Esophagus muscularis mucosa (tissue), 4 donors: ENCODE data around the gene DCK. TPM values are rescaled to one million over a fixed set of nuclear protein-coding genes. Genes with fewer than 3 reads are reported as not detected.
"Not testable (repeated sequence)": the region's sequence is repeated elsewhere in the genome, so short reads cannot be mapped to it uniquely, and the experiment has no call there.

Experiments used
- DNase-seq: peaks from one replicate; pipeline ENCODE4 v3.0.0-alpha.2; 2017; ENCODE audit errors: extremely low spot score
- H3K27ac ChIP-seq, 4 donors: fragments of 200-600 bp; sonication (generic); replicated peaks in 1 of 4; 1 replicate in 3 of 4; 2 replicates in 1 of 4; pipeline ENCODE4 v1.5.1; 2016 to 2019; ENCODE audit warnings: mild to moderate bottlenecking in 1 of 4
- H3K27me3 ChIP-seq, 4 donors: fragments of 200-600 bp; sonication (generic); one replicate each; pipeline versions ENCODE4 v1.5.1 to v1.6.0; 2016 to 2019
- H3K36me3 ChIP-seq, 4 donors: fragments of 200-600 bp; sonication (generic); one replicate each; pipeline ENCODE4 v1.5.1; 2016 to 2019
- H3K4me1 ChIP-seq, 4 donors: fragments of 200-600 bp; sonication (generic); one replicate each; pipeline ENCODE4 v1.5.1; 2016 to 2019
- H3K4me3 ChIP-seq, 4 donors: fragments of 200-600 bp; sonication (generic); 1 replicate in 2 of 4; 2 replicates in 2 of 4; pipeline ENCODE4 v1.5.1; 2016 to 2019; ENCODE audit warnings: mild to moderate bottlenecking in 4 of 4, moderate library complexity in 1 of 4
- H3K9me3 ChIP-seq, 4 donors: fragments of 200-600 bp; sonication (generic); 1 replicate in 3 of 4; 2 replicates in 1 of 4; pipeline ENCODE4 v1.5.1; 2016 to 2019
- EP300 ChIP-seq: sonication (generic); formaldehyde crosslinking; IDR thresholded peaks from one replicate; pipeline ENCODE4 v1.6.1; 2017; ENCODE audit warnings: antibody characterized with exemption
- POLR2A ChIP-seq: fragments of 450-650 bp; IDR thresholded peaks from one replicate; pipeline ENCODE4 v1.6.1; 2017; ENCODE audit warnings: antibody characterized with exemption, moderate library complexity, mild to moderate bottlenecking, low read depth
- POLR2AphosphoS5 ChIP-seq, 2 donors: sonication (generic); formaldehyde crosslinking; IDR thresholded peaks; one replicate each; pipeline ENCODE4 v1.6.1; 2017; ENCODE audit warnings: antibody characterized with exemption in 2 of 2
- WGBS: methylation state at CpG from one replicate; pipeline ENCODE4 v1.1.5; 2018; 5-methylcytosine and 5-hydroxymethylcytosine counted together
- intact Hi-C: fragments of 100-400 bp; cut with DNase I; formaldehyde crosslinking; loops from one replicate; pipeline ENCODE4 v1.15.1; 2023
- total RNA-seq, 4 donors: library from RNA; depleted of rRNA; stranded (reverse); fragments of >200 nt; gene quantifications; one replicate each; pipeline versions ENCODE4 v1.1.0 to v1.2.1, GENCODE V29; 2016
- TF ChIP-seq, protein P1 (sequence below), 3 experiments: fragments of 200-600 bp in 2 of 3; fragments of 450-650 bp in 1 of 3; sonication (generic) in 2 of 3; IDR thresholded peaks; one replicate each; pipeline ENCODE4 v1.5.1; 2017 to 2019; ENCODE audit warnings: antibody characterized with exemption in 3 of 3, mild to moderate bottlenecking in 2 of 3, moderate library complexity in 1 of 3

The DCK gene
- total RNA-seq, 4 donors from 2014 or later: 13.7 to 16.8 (median 14.8) TPM

DNA sequence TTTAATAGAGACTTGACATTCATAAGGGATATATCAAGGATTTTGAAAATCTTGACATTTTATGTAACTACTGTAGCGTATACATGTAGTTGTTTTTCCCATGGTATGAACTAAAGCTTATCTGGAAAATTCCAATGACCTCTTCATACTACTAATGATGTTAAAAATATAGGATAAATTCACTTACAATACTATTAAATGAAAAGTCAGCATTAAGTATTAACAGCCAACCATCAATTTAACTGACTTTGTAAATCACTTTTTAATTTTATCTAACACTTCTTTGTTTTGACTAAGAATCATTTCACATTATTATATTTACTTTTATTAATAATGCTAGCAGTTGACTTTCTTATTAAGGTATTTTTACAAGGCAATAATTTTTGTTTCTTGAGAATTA lies 34.2 kb downstream of the DCK start:
- no peak for TF ChIP-seq EP300
- TF ChIP-seq, protein P1, sequence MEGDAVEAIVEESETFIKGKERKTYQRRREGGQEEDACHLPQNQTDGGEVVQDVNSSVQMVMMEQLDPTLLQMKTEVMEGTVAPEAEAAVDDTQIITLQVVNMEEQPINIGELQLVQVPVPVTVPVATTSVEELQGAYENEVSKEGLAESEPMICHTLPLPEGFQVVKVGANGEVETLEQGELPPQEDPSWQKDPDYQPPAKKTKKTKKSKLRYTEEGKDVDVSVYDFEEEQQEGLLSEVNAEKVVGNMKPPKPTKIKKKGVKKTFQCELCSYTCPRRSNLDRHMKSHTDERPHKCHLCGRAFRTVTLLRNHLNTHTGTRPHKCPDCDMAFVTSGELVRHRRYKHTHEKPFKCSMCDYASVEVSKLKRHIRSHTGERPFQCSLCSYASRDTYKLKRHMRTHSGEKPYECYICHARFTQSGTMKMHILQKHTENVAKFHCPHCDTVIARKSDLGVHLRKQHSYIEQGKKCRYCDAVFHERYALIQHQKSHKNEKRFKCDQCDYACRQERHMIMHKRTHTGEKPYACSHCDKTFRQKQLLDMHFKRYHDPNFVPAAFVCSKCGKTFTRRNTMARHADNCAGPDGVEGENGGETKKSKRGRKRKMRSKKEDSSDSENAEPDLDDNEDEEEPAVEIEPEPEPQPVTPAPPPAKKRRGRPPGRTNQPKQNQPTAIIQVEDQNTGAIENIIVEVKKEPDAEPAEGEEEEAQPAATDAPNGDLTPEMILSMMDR (IDR thresholded peaks at IDR 0.05): no peak
- no peak for TF ChIP-seq POLR2AphosphoS5 (IDR thresholded peaks at IDR 0.05)
- TF ChIP-seq POLR2A: no peak
- DNase-seq: no peak
- 98% methylated on average over 1 of the region's 1 CpG for WGBS
- Histone ChIP-seq H3K9me3 (no peaks in the 10 kb centered on the region), H3K27me3 (no peaks in the 10 kb centered on the region), H3K27ac (no peak overlapping the region), H3K36me3 (peaks cover 10 to 44% (median 17%) of the 10 kb centered on the region in 4 donors), H3K4me3 (no peak overlapping the region), H3K4me1 (peaks cover 0 to 13% (median 8%) of the 10 kb centered on the region in 4 donors)
- intact Hi-C loops: no loop called here

- no peak for DNase-seq
- Histone ChIP-seq H3K36me3 (peaks cover 10 to 52% (median 18%) of the 10 kb centered on the region in 4 donors), H3K27me3 (no peaks in the 10 kb centered on the region), H3K4me3 (no peak overlapping the region), H3K4me1 (peaks cover 0 to 13% (median 8%) of the 10 kb centered on the region in 4 donors), H3K9me3 (no peaks in the 10 kb centered on the region), H3K27ac (no peak overlapping the region)
- intact Hi-C loops: no loop called here
- WGBS: 63% methylated on average over 1 of the region's 1 CpG
- no peak for TF ChIP-seq EP300
- TF ChIP-seq POLR2AphosphoS5 (IDR thresholded peaks at IDR 0.05): no peak
- no peak for TF ChIP-seq POLR2A
- TF ChIP-seq, protein P1 (IDR thresholded peaks at IDR 0.05): no peak
These were observed 36.1 kb downstream of the DCK start for GRCh38 chr4:71029504-71029903.

DNA sequence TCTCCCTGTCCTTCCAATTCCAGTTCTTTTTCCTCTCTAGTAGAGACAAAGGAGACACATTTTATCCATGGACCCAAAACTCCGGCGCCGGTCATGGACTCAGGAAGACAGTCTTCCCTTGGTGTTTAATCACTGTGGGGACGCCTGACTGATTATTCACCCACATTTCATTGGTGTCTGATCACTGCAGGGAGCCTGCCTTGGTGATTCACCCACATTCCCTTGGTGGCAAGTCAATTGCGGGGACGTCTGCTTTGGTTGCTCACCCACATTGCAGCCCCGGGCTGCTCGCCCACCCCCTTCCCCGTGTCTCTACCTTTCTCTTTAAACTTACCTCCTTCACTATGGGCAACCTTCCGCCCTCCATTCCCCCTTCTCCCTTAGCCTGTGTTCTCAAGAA lies 38.7 kb downstream of the DCK start:
- 97% methylated on average over 7 of the region's 10 CpGs for WGBS
- H3K4me3 ChIP-seq, DNase-seq, H3K9me3 ChIP-seq, H3K27ac ChIP-seq, intact Hi-C loops, H3K27me3 ChIP-seq, H3K4me1 ChIP-seq: not testable (repeated sequence)
- H3K36me3 ChIP-seq: peaks cover 10 to 65% (median 18%) of the 10 kb centered on the region in 4 donors

DNA sequence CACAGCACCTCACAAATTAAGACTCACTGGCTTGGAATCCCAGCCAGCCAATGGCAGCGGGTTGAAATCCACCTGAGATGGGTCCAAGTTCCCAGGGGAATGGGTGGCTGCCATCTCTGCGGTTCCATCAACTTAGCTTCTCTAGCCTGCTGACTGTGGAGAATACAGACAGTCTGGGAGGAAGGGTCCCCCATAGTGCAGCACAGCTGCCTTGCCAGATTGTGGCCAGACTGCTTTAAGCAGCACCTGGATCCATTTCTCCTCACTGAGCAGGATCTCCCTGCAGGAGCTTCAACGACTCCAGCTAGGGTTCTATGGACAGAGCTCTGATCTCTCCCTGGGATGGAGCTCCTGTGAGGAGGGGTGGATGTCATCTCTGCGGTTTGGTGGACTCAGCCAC lies 51.8 kb downstream of the DCK start:
- TF ChIP-seq, protein P1 (IDR thresholded peaks at IDR 0.05): no peak
- TF ChIP-seq EP300 (no peak), POLR2AphosphoS5 (IDR thresholded peaks at IDR 0.05) (no peak), POLR2A (no peak)
- H3K4me3 ChIP-seq: no peak overlapping the region
- intact Hi-C loops: no loop called here
- no peaks in the 10 kb centered on the region for H3K27me3 ChIP-seq
- no peaks in the 10 kb centered on the region for H3K4me1 ChIP-seq
- H3K27ac ChIP-seq: no peak overlapping the region
- no peaks in the 10 kb centered on the region for H3K9me3 ChIP-seq
- no peaks in the 10 kb centered on the region for H3K36me3 ChIP-seq
- no peak for DNase-seq
- 93% methylated on average over 2 of the region's 4 CpGs for WGBS

DNA sequence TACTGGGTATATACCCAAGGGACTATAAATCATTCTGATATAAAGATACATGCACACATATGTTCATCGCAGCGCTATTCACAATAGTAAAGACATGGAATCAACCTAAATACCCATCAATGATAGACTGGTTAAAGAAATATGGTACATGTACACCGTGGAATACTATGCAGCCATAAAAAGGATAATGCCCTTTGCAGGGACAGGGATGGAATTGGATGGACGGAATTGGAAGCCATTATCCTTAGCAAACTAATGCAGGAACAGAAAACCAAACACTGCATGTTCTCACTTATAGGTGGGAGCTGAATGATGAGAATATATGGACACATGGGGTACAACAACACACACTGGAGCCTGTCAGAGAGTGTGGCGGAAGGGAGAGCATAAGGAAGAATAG lies 55.9 kb downstream of the DCK start:
- Histone ChIP-seq H3K36me3 (no peaks in the 10 kb centered on the region), H3K4me1 (no peaks in the 10 kb centered on the region), H3K4me3 (no peak overlapping the region), H3K27me3 (no peaks in the 10 kb centered on the region), H3K9me3 (no peaks in the 10 kb centered on the region), H3K27ac (no peak overlapping the region)
- TF ChIP-seq, protein P1 (IDR thresholded peaks at IDR 0.05): no peak
- no peak for TF ChIP-seq EP300
- TF ChIP-seq POLR2A: no peak
- TF ChIP-seq POLR2AphosphoS5 (IDR thresholded peaks at IDR 0.05): no peak
- WGBS: 86% methylated on average over 5 of the region's 5 CpGs
- no peak for DNase-seq
- intact Hi-C loops: no loop called here
